KMS-11 (cell line): ENCODE measurements around the gene MRPL21.
"Not testable (repeated sequence)": the region's sequence is repeated elsewhere in the genome, so short reads cannot be mapped to it uniquely, and the experiment has no call there.

Experiments
- H2AFZ ChIP-seq: fragments of 200-600 bp; sonication (generic); 2 replicates; pipeline ENCODE4 v1.6.1; 2016; ENCODE audit warnings: antibody characterized with exemption, mixed run types, low read depth
- H3K27ac ChIP-seq: fragments of 200-600 bp; sonication (generic); 2 replicates; pipeline ENCODE4 v1.6.1; 2016; ENCODE audit warnings: mild to moderate bottlenecking, mixed run types
- H3K27me3 ChIP-seq: fragments of 200-600 bp; sonication (generic); 2 replicates; pipeline ENCODE4 v1.6.1; 2017; ENCODE audit warnings: mild to moderate bottlenecking, low read depth, mixed run types, moderate library complexity; ENCODE audit not compliant: insufficient read depth
- H3K36me3 ChIP-seq: fragments of 200-600 bp; sonication (generic); 2 replicates; pipeline ENCODE4 v1.6.1; 2017; ENCODE audit warnings: mild to moderate bottlenecking, mixed run types; ENCODE audit not compliant: insufficient read depth
- H3K4me1 ChIP-seq: fragments of 200-600 bp; sonication (generic); 2 replicates; pipeline ENCODE4 v1.6.1; 2016; ENCODE audit warnings: mild to moderate bottlenecking, low read depth, mixed run types; ENCODE audit not compliant: poor library complexity, severe bottlenecking
- H3K4me2 ChIP-seq: fragments of 200-600 bp; sonication (generic); 2 replicates; pipeline ENCODE4 v1.7.0; 2016; ENCODE audit warnings: mild to moderate bottlenecking, mixed run types
- H3K4me3 ChIP-seq: fragments of 200-600 bp; sonication (generic); IDR thresholded peaks from 2 replicates; pipeline ENCODE4 v1.6.1; 2017; ENCODE audit warnings: low read depth, low read length, mixed read lengths; ENCODE audit not compliant: insufficient read depth
- H3K79me2 ChIP-seq: fragments of 200-600 bp; sonication (generic); 2 replicates; pipeline ENCODE4 v1.6.1; 2016; ENCODE audit warnings: low read depth, mixed run types; ENCODE audit not compliant: insufficient read depth
- H3K9ac ChIP-seq: fragments of 200-600 bp; sonication (generic); 2 replicates; pipeline ENCODE4 v1.6.1; 2016; ENCODE audit warnings: mild to moderate bottlenecking, mixed run types
- H4K20me1 ChIP-seq: fragments of 200-600 bp; sonication (generic); 2 replicates; pipeline ENCODE4 v1.6.1; 2016; ENCODE audit warnings: mild to moderate bottlenecking, mixed run types; ENCODE audit not compliant: insufficient read depth
- TF ChIP-seq, protein P1 (sequence below): fragments of 200-600 bp; sonication (generic); conservative IDR thresholded peaks from 2 replicates; pipeline ENCODE4 v1.6.1; 2017; ENCODE audit warnings: low read depth, mild to moderate bottlenecking, antibody characterized with exemption, low read length, moderate library complexity, mixed read lengths

Gene MRPL21

DNA sequence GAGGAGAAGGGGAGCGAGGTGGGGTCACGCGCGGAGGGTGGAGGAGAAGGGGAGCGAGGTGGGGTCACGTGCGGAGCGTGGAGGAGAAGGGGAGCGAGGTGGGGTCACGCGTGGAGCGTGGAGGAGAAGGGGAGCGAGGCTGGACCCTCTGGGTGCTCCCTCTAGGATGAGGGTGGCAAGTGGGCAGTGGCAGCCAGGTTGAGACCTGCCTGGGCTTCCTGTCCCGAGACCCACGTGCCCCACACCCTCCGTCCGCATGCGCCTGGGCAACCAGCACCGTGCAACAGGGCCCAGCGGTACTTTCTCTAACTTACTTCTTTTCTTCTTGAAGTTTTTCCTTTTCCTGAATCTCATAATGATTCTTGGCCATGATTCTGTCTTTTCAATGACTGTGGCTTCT, 11.1 kb downstream of the MRPL21 start:
- Histone ChIP-seq H3K4me1 (no peaks in the 10 kb centered on the region), H3K4me2 (no peak overlapping the region), H3K27me3 (no peaks in the 10 kb centered on the region), H3K79me2 (no peaks in the 10 kb centered on the region), H2AFZ (no peak overlapping the region), H3K9ac (no peak overlapping the region), H3K36me3 (no peaks in the 10 kb centered on the region; the same call in 1 of the 2 replicates), H3K27ac (no peak overlapping the region), H4K20me1 (no peaks in the 10 kb centered on the region), H3K4me3 (no peak overlapping the region)
- TF ChIP-seq, protein P1, sequence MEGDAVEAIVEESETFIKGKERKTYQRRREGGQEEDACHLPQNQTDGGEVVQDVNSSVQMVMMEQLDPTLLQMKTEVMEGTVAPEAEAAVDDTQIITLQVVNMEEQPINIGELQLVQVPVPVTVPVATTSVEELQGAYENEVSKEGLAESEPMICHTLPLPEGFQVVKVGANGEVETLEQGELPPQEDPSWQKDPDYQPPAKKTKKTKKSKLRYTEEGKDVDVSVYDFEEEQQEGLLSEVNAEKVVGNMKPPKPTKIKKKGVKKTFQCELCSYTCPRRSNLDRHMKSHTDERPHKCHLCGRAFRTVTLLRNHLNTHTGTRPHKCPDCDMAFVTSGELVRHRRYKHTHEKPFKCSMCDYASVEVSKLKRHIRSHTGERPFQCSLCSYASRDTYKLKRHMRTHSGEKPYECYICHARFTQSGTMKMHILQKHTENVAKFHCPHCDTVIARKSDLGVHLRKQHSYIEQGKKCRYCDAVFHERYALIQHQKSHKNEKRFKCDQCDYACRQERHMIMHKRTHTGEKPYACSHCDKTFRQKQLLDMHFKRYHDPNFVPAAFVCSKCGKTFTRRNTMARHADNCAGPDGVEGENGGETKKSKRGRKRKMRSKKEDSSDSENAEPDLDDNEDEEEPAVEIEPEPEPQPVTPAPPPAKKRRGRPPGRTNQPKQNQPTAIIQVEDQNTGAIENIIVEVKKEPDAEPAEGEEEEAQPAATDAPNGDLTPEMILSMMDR: no peak

DNA sequence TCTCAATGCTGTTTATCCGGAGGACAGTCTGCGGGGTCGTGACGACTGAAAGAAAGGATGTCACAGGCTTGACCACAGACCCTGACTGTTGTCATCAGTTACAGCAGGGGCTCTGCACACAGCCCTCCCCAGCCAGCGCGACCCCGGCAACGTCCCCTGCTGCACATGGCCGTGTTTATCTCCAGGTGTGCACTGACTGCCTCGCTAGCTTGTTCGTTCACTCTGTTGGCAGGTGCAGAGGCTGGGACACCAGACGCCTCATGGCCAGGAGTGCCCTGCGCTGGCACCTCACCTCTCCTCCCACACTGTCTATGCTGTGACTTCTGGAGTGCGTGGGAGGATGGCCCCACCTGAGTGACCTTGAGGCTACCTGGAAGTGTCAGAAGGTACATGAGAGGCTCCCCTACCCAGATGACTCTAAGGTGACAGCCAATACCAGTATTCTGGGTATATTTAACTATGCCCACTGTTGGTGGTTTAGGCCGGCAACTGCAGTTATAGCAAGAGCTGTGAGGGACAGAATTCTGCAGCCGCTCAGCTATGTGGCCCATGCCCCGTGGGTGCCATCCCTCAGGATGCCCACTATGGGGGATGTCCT, 12.2 kb downstream of the MRPL21 start:
- Histone ChIP-seq H3K4me3 (no peak overlapping the region), H3K36me3 (no peaks in the 10 kb centered on the region; the same call in 1 of the 2 replicates), H3K27ac (no peak overlapping the region), H3K9ac (no peak overlapping the region), H3K27me3 (no peaks in the 10 kb centered on the region), H3K4me2 (no peak overlapping the region), H4K20me1 (no peaks in the 10 kb centered on the region), H3K79me2 (no peaks in the 10 kb centered on the region), H3K4me1 (no peaks in the 10 kb centered on the region), H2AFZ (no peak overlapping the region)
- TF ChIP-seq, protein P1: no peak

DNA sequence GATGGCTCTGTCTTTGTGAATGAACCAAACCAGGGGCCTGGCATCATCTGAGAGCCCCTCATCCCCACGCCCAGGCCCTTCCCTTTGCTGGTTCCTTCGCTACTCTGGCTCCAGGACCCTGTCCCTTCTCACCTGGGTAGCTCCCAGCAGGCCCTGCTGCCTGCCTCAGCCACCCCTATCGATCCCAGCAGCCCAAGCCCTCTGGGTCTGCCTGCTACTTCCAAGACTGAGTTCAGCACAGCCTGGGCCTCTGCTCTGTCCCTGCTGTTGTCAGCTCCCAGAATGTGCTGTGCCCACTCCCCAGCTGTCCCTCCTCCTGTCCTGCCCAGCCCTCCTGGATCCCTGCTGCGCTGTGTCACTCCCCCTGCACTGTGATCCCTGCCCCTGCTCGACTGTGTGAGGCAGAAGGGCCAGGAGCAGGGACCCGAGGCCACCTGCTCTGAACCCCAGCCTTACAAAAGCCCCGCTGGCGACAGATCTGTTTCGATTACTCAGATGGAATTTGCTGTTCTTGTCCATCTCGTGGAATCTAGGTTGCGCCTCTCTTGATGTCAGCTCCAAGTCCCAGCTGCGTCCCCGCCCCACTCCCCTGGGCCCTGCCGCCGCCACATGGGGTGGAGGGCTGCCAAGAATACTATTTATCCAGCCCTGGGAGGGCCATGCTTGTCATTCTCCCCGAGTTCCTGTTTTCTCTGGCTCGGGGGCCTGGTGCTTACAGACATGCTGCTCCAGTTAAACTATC, 13.0 kb downstream of the MRPL21 start:
- Histone ChIP-seq H3K4me2 (no peak overlapping the region), H2AFZ (no peak overlapping the region), H3K9ac (no peak overlapping the region), H3K4me3 (no peak overlapping the region), H3K27ac (no peak overlapping the region), H3K27me3 (no peaks in the 10 kb centered on the region), H3K79me2 (no peaks in the 10 kb centered on the region), H3K36me3 (no peaks in the 10 kb centered on the region; the same call in 1 of the 2 replicates), H4K20me1 (no peaks in the 10 kb centered on the region), H3K4me1 (no peaks in the 10 kb centered on the region)
- TF ChIP-seq, protein P1: no peak

DNA sequence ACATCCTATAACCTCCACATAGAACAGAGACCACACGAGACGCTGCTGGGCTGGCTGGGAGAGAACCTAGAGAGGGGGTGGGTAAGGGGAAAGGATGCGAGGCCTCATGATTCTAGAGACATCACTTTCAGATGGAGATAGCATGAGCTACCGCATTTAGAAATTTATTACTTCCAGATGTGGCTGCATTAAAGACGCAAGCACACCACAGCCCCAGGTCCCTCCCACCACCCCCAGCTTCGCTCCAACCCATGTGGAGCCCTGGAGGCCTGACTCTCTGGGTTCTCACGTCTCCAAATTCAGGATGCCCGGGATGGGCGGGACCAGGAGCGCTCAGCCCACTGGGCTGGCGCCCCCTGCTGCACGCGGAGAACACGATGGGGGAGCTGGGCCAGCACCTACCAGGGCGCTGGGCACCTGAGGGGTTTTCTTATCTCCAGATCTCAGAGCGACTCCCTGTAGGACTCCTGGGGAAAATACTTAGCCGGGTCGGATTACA, 13.6 kb downstream of the MRPL21 start:
- TF ChIP-seq, protein P1: no peak
- no peak overlapping the region for H3K4me3 ChIP-seq
- no peaks in the 10 kb centered on the region for H3K4me1 ChIP-seq
- H3K9ac ChIP-seq: no peak overlapping the region
- H2AFZ ChIP-seq: no peak overlapping the region
- no peaks in the 10 kb centered on the region for H3K79me2 ChIP-seq
- no peak overlapping the region for H3K27ac ChIP-seq
- H3K4me2 ChIP-seq: no peak overlapping the region
- H3K27me3 ChIP-seq: no peaks in the 10 kb centered on the region
- no peaks in the 10 kb centered on the region for H4K20me1 ChIP-seq
- no peaks in the 10 kb centered on the region; the same call in 1 of the 2 replicates for H3K36me3 ChIP-seq

DNA sequence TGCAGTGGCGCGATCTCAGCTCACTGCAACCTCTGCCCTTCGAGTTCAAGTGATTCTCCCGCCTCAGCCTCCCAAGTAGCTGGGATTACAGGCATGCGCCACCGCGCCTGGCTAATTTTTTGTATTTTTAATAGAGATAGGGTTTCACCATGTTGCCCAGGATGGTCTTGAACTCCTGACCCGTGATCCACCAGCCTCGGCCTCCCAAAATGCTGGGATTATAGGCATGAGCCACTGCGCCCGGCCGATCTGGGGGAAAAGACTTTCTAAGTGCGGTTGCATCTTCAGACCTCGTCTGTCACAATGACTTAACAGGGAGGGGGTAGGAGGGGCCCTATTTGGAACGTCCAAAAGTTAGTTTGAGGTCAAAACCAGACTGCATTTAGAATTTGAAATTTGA, 18.8 kb downstream of the MRPL21 start:
- not testable (repeated sequence) for H3K4me1 ChIP-seq, H3K9ac ChIP-seq, H2AFZ ChIP-seq, H3K79me2 ChIP-seq, H4K20me1 ChIP-seq, H3K4me3 ChIP-seq, H3K27ac ChIP-seq, H3K36me3 ChIP-seq, H3K4me2 ChIP-seq, H3K27me3 ChIP-seq
